SK-N-SH (cell line): ENCODE measurements around the gene CPN2. TPM values are rescaled to one million over a fixed set of nuclear protein-coding genes. Genes with fewer than 3 reads are reported as not detected.

Experiments
- CTCF ChIA-PET: fragments of 300-600, 350-600 bp; formaldehyde crosslinking; extraction: SDS; loops from one replicate; lab custom pipeline; 2021; lab: Yijun Ruan, JAX
- POLR2A ChIA-PET: fragments of 350-600 bp; sonication (Branson Sonifier 250); formaldehyde crosslinking; extraction: SDS; loops from one replicate; lab custom pipeline; 2020; ENCODE audit warnings: antibody characterized with exemption, inconsistent platforms; lab: Yijun Ruan, JAX
- DNase-seq: peaks from one replicate; pipeline ENCODE4 v3.0.0; 2012
- H2AFZ ChIP-seq: fragments of 200-600 bp; sonication (generic); 2 replicates; pipeline ENCODE4 v1.8.1; 2016; ENCODE audit warnings: antibody characterized with exemption, mild to moderate bottlenecking, low read depth
- H3F3A ChIP-seq: fragments of 200-600 bp; sonication (generic); replicated peaks from 2 replicates; pipeline ENCODE3; 2016; ENCODE audit warnings: antibody characterized with exemption, mild to moderate bottlenecking; ENCODE audit not compliant: insufficient read depth
- H3K27ac ChIP-seq, 2 experiments: fragments of 200-500 bp in 1 of 2; fragments of 200-600 bp in 1 of 2; sonication (Bioruptor generic) in 1 of 2; sonication (generic), shearing (Covaris generic) in 1 of 2; 2 replicates each; pipeline versions ENCODE4 v1.5.1 to v1.6.1; 2014 to 2016; ENCODE audit warnings: low read depth in 2 of 2, inconsistent platforms in 1 of 2, low read length in 1 of 2, mild to moderate bottlenecking in 1 of 2, mixed read lengths in 1 of 2
- H3K27me3 ChIP-seq: fragments of 200-600 bp; sonication (generic), shearing (Covaris generic); 2 replicates; pipeline ENCODE4 v1.6.1; 2016; ENCODE audit warnings: mixed run types; ENCODE audit not compliant: insufficient read depth
- H3K36me3 ChIP-seq, 2 experiments: fragments of 200-500 bp in 1 of 2; fragments of 200-600 bp in 1 of 2; sonication (Bioruptor generic) in 1 of 2; sonication (generic) in 1 of 2; replicated peaks in 1 of 2; 2 replicates each; pipeline versions ENCODE3 to v1.5.1; 2014 to 2016; ENCODE audit warnings: low read length in 1 of 2, mild to moderate bottlenecking in 1 of 2; ENCODE audit not compliant: insufficient read depth in 2 of 2, control insufficient read depth in 1 of 2
- H3K4me1 ChIP-seq, 2 experiments: fragments of 200-500 bp in 1 of 2; fragments of 200-600 bp in 1 of 2; sonication (Bioruptor generic) in 1 of 2; sonication (generic), shearing (Covaris generic) in 1 of 2; 2 replicates each; pipeline versions ENCODE4 v1.5.1 to v1.6.1; 2014 to 2016; ENCODE audit warnings: low read depth in 1 of 2, low read length in 1 of 2, mixed run types in 1 of 2; ENCODE audit not compliant: insufficient read depth in 2 of 2, control insufficient read depth in 1 of 2
- H3K4me2 ChIP-seq: fragments of 200-600 bp; sonication (generic), shearing (Covaris generic); 2 replicates; pipeline ENCODE4 v1.6.1; 2017; ENCODE audit warnings: mixed run types
- H3K4me3 ChIP-seq, 2 experiments: fragments of 200-500 bp in 1 of 2; fragments of 200-600 bp in 1 of 2; sonication (Bioruptor generic) in 1 of 2; sonication (generic), shearing (Covaris generic) in 1 of 2; 2 replicates each; pipeline versions ENCODE4 v1.5.1 to v1.8.1; 2014 to 2016; ENCODE audit warnings: low read depth in 2 of 2, inconsistent platforms in 1 of 2, low read length in 1 of 2, mild to moderate bottlenecking in 1 of 2, mixed read lengths in 1 of 2, moderate library complexity in 1 of 2
- H3K79me2 ChIP-seq: fragments of 200-600 bp; sonication (generic); 2 replicates; pipeline ENCODE4 v1.8.1; 2017; ENCODE audit warnings: mild to moderate bottlenecking; ENCODE audit not compliant: insufficient read depth
- H3K9ac ChIP-seq: fragments of 200-600 bp; sonication (generic); 2 replicates; pipeline ENCODE4 v1.6.1; 2017; ENCODE audit warnings: mixed run types
- H3K9me2 ChIP-seq: fragments of 200-600 bp; sonication (generic); 2 replicates; pipeline ENCODE4 v1.6.1; 2017; ENCODE audit warnings: mixed run types
- H3K9me3 ChIP-seq: fragments of 200-600 bp; sonication (generic); 2 replicates; pipeline ENCODE4 v1.6.1; 2017; ENCODE audit warnings: mixed run types, mild to moderate bottlenecking, moderate library complexity
- H4K20me1 ChIP-seq: fragments of 200-600 bp; sonication (generic); 2 replicates; pipeline ENCODE4 v1.6.1; 2017; ENCODE audit warnings: mild to moderate bottlenecking, mixed run types; ENCODE audit not compliant: insufficient read depth
- CTCF ChIP-seq: fragments of 200-600 bp; sonication (generic); IDR thresholded peaks from 2 replicates; pipeline ENCODE4 v1.6.1; 2017; ENCODE audit warnings: antibody characterized with exemption, mild to moderate bottlenecking, moderate library complexity
- EP300 ChIP-seq, 2 experiments: IDR thresholded peaks; 2 replicates each; pipeline versions ENCODE4 v1.4.0 to v1.6.1; 2012; ENCODE audit warnings: borderline replicate concordance in 1 of 2, low read depth in 1 of 2, low read length in 1 of 2
- EZH2phosphoT487 ChIP-seq: fragments of 200-600 bp; sonication (generic); IDR thresholded peaks from 2 replicates; pipeline ENCODE4 v1.6.1; 2017; ENCODE audit warnings: low read depth, mixed run types, mild to moderate bottlenecking, antibody characterized with exemption, moderate library complexity, borderline replicate concordance
- FOXM1 ChIP-seq: IDR thresholded peaks from 2 replicates; pipeline ENCODE4 v1.4.0; 2012; ENCODE audit warnings: low read depth, mild to moderate bottlenecking
- GABPA ChIP-seq: IDR thresholded peaks from 2 replicates; pipeline ENCODE4 v1.4.0; 2012; ENCODE audit warnings: low read depth, mild to moderate bottlenecking
- MAX ChIP-seq: IDR thresholded peaks from 2 replicates; pipeline ENCODE4 v1.4.0; 2012; ENCODE audit warnings: low read depth
- NFIC ChIP-seq: IDR thresholded peaks from 2 replicates; pipeline ENCODE4 v1.4.0; 2012; ENCODE audit warnings: borderline replicate concordance
- RAD21 ChIP-seq: IDR thresholded peaks from 2 replicates; pipeline ENCODE4 v1.6.1; 2012; ENCODE audit warnings: mild to moderate bottlenecking, low read length
- RXRA ChIP-seq: IDR thresholded peaks from 2 replicates; pipeline ENCODE4 v1.4.0; 2012; ENCODE audit warnings: low read depth, mild to moderate bottlenecking, borderline replicate concordance
- SIN3A ChIP-seq: IDR thresholded peaks from 2 replicates; pipeline ENCODE4 v1.6.1; 2012; ENCODE audit warnings: low read depth, mild to moderate bottlenecking, low read length, moderate library complexity, borderline replicate concordance
- SMC3 ChIP-seq: IDR thresholded peaks from 2 replicates; pipeline ENCODE4 v1.6.1; 2012; ENCODE audit warnings: low read depth, low read length, improper control_type of control experiment
- TCF12 ChIP-seq: IDR thresholded peaks from 2 replicates; pipeline ENCODE4 v1.4.0; 2012
- USF1 ChIP-seq: IDR thresholded peaks from 2 replicates; pipeline ENCODE4 v1.4.0; 2012; ENCODE audit warnings: low read depth, borderline replicate concordance
- WGBS: methylation state at CpG from one replicate; pipeline ENCODE4 v1.1.6; 2017; ENCODE audit warnings: low lambda C conversion rate; 5-methylcytosine and 5-hydroxymethylcytosine counted together
- polyA plus RNA-seq, 3 experiments: library from polyadenylated mRNA; depleted of rRNA; stranded (reverse); fragments of >200 nt; gene quantifications; 2 replicates each; pipeline ENCODE4 v1.2.3, GENCODE V29; 2012
- TF ChIP-seq, protein P1 (sequence below): IDR thresholded peaks from 2 replicates; pipeline ENCODE4; 2012

The CPN2 gene
- polyA plus RNA-seq, 1 of the 3 experiments (the other 2 are of a cell fraction), result not detected

GRCh38 chr3:194322678-194323211, 28.4 kb downstream of the CPN2 start:
- Histone ChIP-seq H3K27ac (no peak overlapping the region), H3K4me1 (peaks cover 21 to 25% of the 10 kb centered on the region in 2 experiments; a peak in 3 of 4 replicates), H3K9me2 (no peaks in the 10 kb centered on the region), H4K20me1 (no peaks in the 10 kb centered on the region), H2AFZ (no peak overlapping the region), H3K27me3 (no peaks in the 10 kb centered on the region), H3K79me2 (no peaks in the 10 kb centered on the region), H3K4me2 (no peak overlapping the region), H3K36me3 (no peaks in the 10 kb centered on the region), H3K4me3 (no peak overlapping the region), H3K9ac (no peak overlapping the region), H3F3A (peaks cover 19% of the 10 kb centered on the region), H3K9me3 (0 out of 2 replicates have a peak, but pooled peaks cover 6% of the 10 kb centered on the region)
- POLR2A ChIA-PET, result interaction anchor here (0.6 kb wide), 1 partner anchor 10 kb away, joined by 3 read pairs; no protein-coding TSS in a partner anchor
- 51% methylated on average over 18 of the region's 18 CpGs for WGBS
- DNase-seq, result no peak
- TF ChIP-seq TCF12 (peak; percentile 52), SIN3A (no peak), EP300 (IDR thresholded peaks at IDR 0.05; ENCODE audit: borderline replicate concordance in 1 of 2, low read depth in 1 of 2, low read length in 1 of 2) (no peak; a peak in 1 of 4 replicates), FOXM1 (no peak), SMC3 (no peak), GABPA (no peak), RXRA (no peak), MAX (peak; percentile 45), EZH2phosphoT487 (no peak), USF1 (no peak), NFIC (no peak; the same call in 1 of the 2 replicates)
- TF ChIP-seq, protein P1, sequence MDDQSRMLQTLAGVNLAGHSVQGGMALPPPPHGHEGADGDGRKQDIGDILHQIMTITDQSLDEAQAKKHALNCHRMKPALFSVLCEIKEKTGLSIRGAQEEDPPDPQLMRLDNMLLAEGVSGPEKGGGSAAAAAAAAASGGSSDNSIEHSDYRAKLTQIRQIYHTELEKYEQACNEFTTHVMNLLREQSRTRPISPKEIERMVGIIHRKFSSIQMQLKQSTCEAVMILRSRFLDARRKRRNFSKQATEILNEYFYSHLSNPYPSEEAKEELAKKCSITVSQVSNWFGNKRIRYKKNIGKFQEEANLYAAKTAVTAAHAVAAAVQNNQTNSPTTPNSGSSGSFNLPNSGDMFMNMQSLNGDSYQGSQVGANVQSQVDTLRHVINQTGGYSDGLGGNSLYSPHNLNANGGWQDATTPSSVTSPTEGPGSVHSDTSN, result peak; percentile 41
- CTCF ChIA-PET, result interaction anchor here (0.6 to 13.4 kb wide), 5 partner anchors 9 to 658 kb away, joined by 3 to 246 read pairs (median 5); no protein-coding TSS in a partner anchor

- no peaks in the 10 kb centered on the region for H3K9me2 ChIP-seq
- no peak overlapping the region for H3K4me3 ChIP-seq
- peaks cover 21 to 25% of the 10 kb centered on the region in 2 experiments; a peak in 3 of 4 replicates for H3K4me1 ChIP-seq
- no peaks in the 10 kb centered on the region for H3K36me3 ChIP-seq
- no peak for DNase-seq
- TF ChIP-seq USF1 (no peak), RAD21 (no peak), EP300 (IDR thresholded peaks at IDR 0.05; ENCODE audit: borderline replicate concordance in 1 of 2, low read depth in 1 of 2, low read length in 1 of 2) (no peak), CTCF (no peak)
- ChIA-PET CTCF (interaction anchor here (0.6 to 13.4 kb wide), 5 partner anchors 8 to 657 kb away, joined by 3 to 246 read pairs (median 5); no protein-coding TSS in a partner anchor), POLR2A (no interaction called here)
- no peaks in the 10 kb centered on the region for H3K27me3 ChIP-seq
- H3K9ac ChIP-seq, result no peak overlapping the region
- no peaks in the 10 kb centered on the region for H4K20me1 ChIP-seq
- no peak overlapping the region for H3K27ac ChIP-seq
- H3K9me3 ChIP-seq, result 0 out of 2 replicates have a peak, but pooled peaks cover 6% of the 10 kb centered on the region
- H3K79me2 ChIP-seq, result no peaks in the 10 kb centered on the region
- H2AFZ ChIP-seq, result no peak overlapping the region
- no peak overlapping the region for H3K4me2 ChIP-seq
- peaks cover 11% of the 10 kb centered on the region for H3F3A ChIP-seq
- 74% methylated on average over 19 of the region's 26 CpGs for WGBS
These were observed 29.2 kb downstream of the CPN2 start for GRCh38 chr3:194321693-194322640.
